Smooth muscle cell of the umbilical artery (primary cell): ENCODE results near the gene OR10H1. TPM values are rescaled to one million over a fixed set of nuclear protein-coding genes. Genes with fewer than 3 reads are reported as not detected.

Source experiments
- total RNA-seq: library from RNA; depleted of rRNA; stranded (reverse); fragments of >200 nt; gene quantifications from 2 replicates; pipeline ENCODE4 v1.2.3, GENCODE V29; 2014

Gene OR10H1
- total RNA-seq, result not detected in 2 replicates

GRCh38 chr19:15815306-15815705 lies at the start of gene OR10H1:
Gene OR10H1 (minus strand): TSS chr19:15815664. CDS start chr19:15808037, 7,627 bp downstream.

GRCh38 chr19:15787611-15788155 lies 27.8 kb downstream of the OR10H1 start, which contains the start of gene OR10H5:
Gene OR10H5 (plus strand): TSS chr19:15787661. CDS start chr19:15794049, 6,388 bp downstream.

Other genes with a start within 250 kb of the OR10H1 start
- gene CYP4F8, start 200.4 kb downstream of the OR10H1 start, total RNA-seq, result not detected in 2 replicates
- not detected in 2 replicates for gene CYP4F3, start 174.8 kb downstream of the OR10H1 start, total RNA-seq
- not detected in 2 replicates for gene CYP4F12, start 142.6 kb downstream of the OR10H1 start, total RNA-seq
- gene OR10H2, start 87.6 kb downstream of the OR10H1 start, total RNA-seq, result not detected in 2 replicates
- gene OR10H3, start 77.7 kb downstream of the OR10H1 start, total RNA-seq, result not detected in 2 replicates
- gene OR10H5, start 28.0 kb downstream of the OR10H1 start, total RNA-seq, result not detected in 2 replicates
- not detected in 2 replicates for gene CYP4F2, start 82.4 kb upstream of the OR10H1 start, total RNA-seq
- not detected in 2 replicates for gene CYP4F11, start 118.9 kb upstream of the OR10H1 start, total RNA-seq
- not detected in 2 replicates for gene OR10H4, start 133.3 kb upstream of the OR10H1 start, total RNA-seq